ENCODE measurements around the gene CCHCR1.
A peak's percentile ranks its signal among the peaks of the same experiment; 100 is the strongest.
"Not testable (repeated sequence)": the region's sequence is repeated elsewhere in the genome, so short reads cannot be mapped to it uniquely, and the experiment has no call there.

The CCHCR1 gene

DNA sequence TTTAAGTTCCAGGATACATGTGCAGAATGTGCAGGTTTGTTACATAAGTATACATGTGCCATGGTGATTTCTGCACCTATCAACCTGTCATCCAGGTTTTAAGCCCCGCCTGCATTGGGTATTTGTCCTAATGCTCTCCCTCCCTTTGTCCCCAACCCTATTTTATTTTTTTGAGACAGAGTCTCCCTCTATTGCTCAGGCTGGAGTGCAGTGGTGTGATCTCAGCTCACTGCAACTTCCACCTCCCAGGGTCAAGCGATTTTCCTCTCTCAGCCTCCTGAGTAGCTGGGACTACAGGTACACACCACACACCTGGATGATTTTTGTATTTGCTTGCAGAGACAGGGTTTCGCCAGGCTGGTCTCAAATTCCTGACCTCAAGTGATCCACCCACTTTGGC lies 31.6 kb upstream of the CCHCR1 start:
- H3K4ac ChIP-seq (ENCODE audit: low read depth in 1 of 2, low read length in 2 of 2); H3K18ac ChIP-seq (ENCODE audit: low read depth in 1 of 2, low read length in 2 of 2); H3K36me3 ChIP-seq (ENCODE audit: control insufficient read depth in 1 of 2, insufficient read depth in 2 of 2, low read depth in 1 of 2, low read length in 2 of 2); H3K14ac ChIP-seq (ENCODE audit: low read length in 2 of 2); H2BK5ac ChIP-seq (ENCODE audit: low read depth, low read length, poor library complexity, severe bottlenecking); H2AFZ ChIP-seq (ENCODE audit: low read depth, low read length); H2BK120ac ChIP-seq (ENCODE audit: low read depth, low read length); H2BK12ac ChIP-seq (ENCODE audit: low read length in 2 of 2); H3K27me3 ChIP-seq (ENCODE audit: control insufficient read depth in 1 of 2, insufficient read depth in 1 of 2, low read length in 2 of 2); H4K8ac ChIP-seq (ENCODE audit: low read length); H3K23ac ChIP-seq (ENCODE audit: low read length in 2 of 2); H3K27ac ChIP-seq (ENCODE audit: low read length, poor library complexity, severe bottlenecking); H3K79me1 ChIP-seq (replicated peaks; ENCODE audit: low read length, poor library complexity, severe bottlenecking); H2BK15ac ChIP-seq (ENCODE audit: low read depth, poor library complexity, severe bottlenecking); H3K4me2 ChIP-seq (ENCODE audit: low read length, poor library complexity, severe bottlenecking); DNase-seq; H3K4me3 ChIP-seq (ENCODE audit: insufficient read depth in 1 of 2, low read depth in 1 of 2, low read length in 2 of 2); H3K9ac ChIP-seq (ENCODE audit: low read length); H2AK5ac ChIP-seq (ENCODE audit: low read length, severe bottlenecking); H3K4me1 ChIP-seq (ENCODE audit: control insufficient read depth, insufficient read depth, low read depth, low read length); H3K9me3 ChIP-seq (ENCODE audit: control insufficient read depth, low read length); H4K91ac ChIP-seq (ENCODE audit: low read length): not testable (repeated sequence)
- WGBS = 69% methylated on average over 3 of the region's 3 CpGs

DNA sequence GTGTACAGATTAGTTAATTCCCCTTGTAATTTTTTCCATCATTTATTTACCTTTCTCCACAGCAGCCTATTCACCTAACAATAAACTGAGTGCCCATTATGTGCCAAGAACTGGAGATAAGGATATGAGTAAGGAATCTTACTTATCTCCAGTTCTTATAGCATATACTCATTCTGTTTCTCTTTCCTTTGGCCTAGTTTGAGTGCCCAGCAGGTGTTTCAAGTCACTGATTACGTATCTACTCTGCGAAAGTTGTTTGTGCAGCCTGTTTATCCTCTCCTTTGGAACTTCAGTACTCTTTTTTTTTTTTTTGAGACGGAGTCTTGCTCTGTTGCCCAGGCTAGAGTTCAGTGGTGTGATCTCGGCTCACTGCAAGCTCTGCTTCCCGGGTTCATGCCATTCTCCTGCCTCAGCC lies 30.2 kb upstream of the CCHCR1 start:
- no peak overlapping the region for H2AK5ac ChIP-seq (ENCODE audit: low read length, severe bottlenecking)
- H3K9me3 ChIP-seq (ENCODE audit: control insufficient read depth, low read length) = no peaks in the 10 kb centered on the region
- H2BK120ac ChIP-seq (ENCODE audit: low read depth, low read length) = no peak overlapping the region
- no peak overlapping the region for H3K4me3 ChIP-seq (ENCODE audit: insufficient read depth in 1 of 2, low read depth in 1 of 2, low read length in 2 of 2)
- 95% methylated on average over 5 of the region's 5 CpGs for WGBS
- H3K27me3 ChIP-seq (ENCODE audit: control insufficient read depth in 1 of 2, insufficient read depth in 1 of 2, low read length in 2 of 2) = no peaks in the 10 kb centered on the region
- no peak overlapping the region for H3K23ac ChIP-seq (ENCODE audit: low read length in 2 of 2)
- H3K4me1 ChIP-seq (ENCODE audit: control insufficient read depth, insufficient read depth, low read depth, low read length) = peaks cover 5% of the 10 kb centered on the region
- H3K4me2 ChIP-seq (ENCODE audit: low read length, poor library complexity, severe bottlenecking) = no peak overlapping the region
- no peak overlapping the region for H3K14ac ChIP-seq (ENCODE audit: low read length in 2 of 2)
- no peaks in the 10 kb centered on the region for H3K36me3 ChIP-seq (ENCODE audit: control insufficient read depth in 1 of 2, insufficient read depth in 2 of 2, low read depth in 1 of 2, low read length in 2 of 2)
- H2AFZ ChIP-seq (ENCODE audit: low read depth, low read length) = no peak overlapping the region
- no peak overlapping the region for H3K18ac ChIP-seq (ENCODE audit: low read depth in 1 of 2, low read length in 2 of 2)
- H4K91ac ChIP-seq (ENCODE audit: low read length) = no peak overlapping the region
- no peak overlapping the region for H3K9ac ChIP-seq (ENCODE audit: low read length)
- no peak overlapping the region for H4K8ac ChIP-seq (ENCODE audit: low read length)
- H3K4ac ChIP-seq (ENCODE audit: low read depth in 1 of 2, low read length in 2 of 2) = no peak overlapping the region
- H2BK5ac ChIP-seq (ENCODE audit: low read depth, low read length, poor library complexity, severe bottlenecking) = no peak overlapping the region
- DNase-seq = no peak
- H3K79me1 ChIP-seq (replicated peaks; ENCODE audit: low read length, poor library complexity, severe bottlenecking) = peaks cover 1% of the 10 kb centered on the region
- no peak overlapping the region for H2BK12ac ChIP-seq (ENCODE audit: low read length in 2 of 2)
- no peak overlapping the region for H2BK15ac ChIP-seq (ENCODE audit: low read depth, poor library complexity, severe bottlenecking)
- no peak overlapping the region for H3K27ac ChIP-seq (ENCODE audit: low read length, poor library complexity, severe bottlenecking)

DNA sequence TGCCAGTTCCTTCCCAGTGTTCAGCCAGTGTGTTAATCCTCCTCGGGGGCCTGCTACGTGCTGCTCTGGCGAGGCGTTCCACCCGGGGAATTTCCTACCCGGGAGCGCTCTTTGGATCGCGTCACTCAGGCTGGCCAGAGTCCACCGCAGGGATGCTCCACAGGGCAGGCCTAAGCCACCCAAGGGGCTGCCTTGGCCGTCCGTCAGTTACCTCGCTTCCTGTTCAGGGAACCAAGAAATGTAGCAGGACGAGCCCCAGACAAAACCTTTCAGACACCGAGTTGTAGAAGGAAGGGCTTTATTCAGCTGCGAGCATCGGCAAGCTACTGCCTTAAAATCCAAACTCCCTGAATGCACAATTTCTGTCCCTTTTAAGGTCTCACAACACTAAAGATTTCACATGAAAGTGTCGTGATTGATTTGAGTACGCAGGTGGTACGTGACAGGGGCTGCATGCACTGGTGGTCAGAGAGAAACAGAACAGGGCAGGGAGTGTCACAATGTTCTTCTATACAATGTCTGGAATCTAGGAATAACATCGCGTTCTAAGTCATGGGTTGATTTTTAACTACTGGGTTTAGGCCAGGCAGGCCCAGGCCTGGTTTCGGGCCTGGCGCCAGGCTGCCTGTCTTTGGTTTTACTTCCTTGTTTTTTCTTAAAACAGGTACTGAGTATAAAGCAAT lies 28.6 kb upstream of the CCHCR1 start:
- no peak overlapping the region for H4K8ac ChIP-seq (ENCODE audit: low read length)
- peak overlapping the region; percentile 65 for H3K4me2 ChIP-seq (ENCODE audit: low read length, poor library complexity, severe bottlenecking)
- H3K18ac ChIP-seq (ENCODE audit: low read depth in 1 of 2, low read length in 2 of 2) = no peak overlapping the region
- H3K9me3 ChIP-seq (ENCODE audit: control insufficient read depth, low read length) = no peaks in the 10 kb centered on the region
- H2BK15ac ChIP-seq (ENCODE audit: low read depth, poor library complexity, severe bottlenecking) = no peak overlapping the region
- peaks cover 6% of the 10 kb centered on the region for H3K4me1 ChIP-seq (ENCODE audit: control insufficient read depth, insufficient read depth, low read depth, low read length)
- H2BK5ac ChIP-seq (ENCODE audit: low read depth, low read length, poor library complexity, severe bottlenecking) = peak overlapping the region; percentile 90
- H2AK5ac ChIP-seq (ENCODE audit: low read length, severe bottlenecking) = peak overlapping the region; percentile 41
- H3K79me1 ChIP-seq (replicated peaks; ENCODE audit: low read length, poor library complexity, severe bottlenecking) = peaks cover 1% of the 10 kb centered on the region
- peak overlapping the region; percentile 87 for H3K9ac ChIP-seq (ENCODE audit: low read length)
- H3K36me3 ChIP-seq (ENCODE audit: control insufficient read depth in 1 of 2, insufficient read depth in 2 of 2, low read depth in 1 of 2, low read length in 2 of 2) = peaks cover 0 to 2% of the 10 kb centered on the region in 2 experiments
- H3K27ac ChIP-seq (ENCODE audit: low read length, poor library complexity, severe bottlenecking) = peak overlapping the region; percentile 99
- 95% methylated on average over 24 of the region's 24 CpGs for WGBS
- H3K14ac ChIP-seq (ENCODE audit: low read length in 2 of 2) = no peak overlapping the region
- no peak overlapping the region for H3K4ac ChIP-seq (ENCODE audit: low read depth in 1 of 2, low read length in 2 of 2)
- H2BK120ac ChIP-seq (ENCODE audit: low read depth, low read length) = no peak overlapping the region
- no peaks in the 10 kb centered on the region for H3K27me3 ChIP-seq (ENCODE audit: control insufficient read depth in 1 of 2, insufficient read depth in 1 of 2, low read length in 2 of 2)
- H3K23ac ChIP-seq (ENCODE audit: low read length in 2 of 2) = no peak overlapping the region
- H2AFZ ChIP-seq (ENCODE audit: low read depth, low read length) = no peak overlapping the region
- no peak overlapping the region for H2BK12ac ChIP-seq (ENCODE audit: low read length in 2 of 2)
- H4K91ac ChIP-seq (ENCODE audit: low read length) = no peak overlapping the region
- no peak for DNase-seq
- H3K4me3 ChIP-seq (ENCODE audit: insufficient read depth in 1 of 2, low read depth in 1 of 2, low read length in 2 of 2) = peak overlapping the region; percentile 36 to 69

DNA sequence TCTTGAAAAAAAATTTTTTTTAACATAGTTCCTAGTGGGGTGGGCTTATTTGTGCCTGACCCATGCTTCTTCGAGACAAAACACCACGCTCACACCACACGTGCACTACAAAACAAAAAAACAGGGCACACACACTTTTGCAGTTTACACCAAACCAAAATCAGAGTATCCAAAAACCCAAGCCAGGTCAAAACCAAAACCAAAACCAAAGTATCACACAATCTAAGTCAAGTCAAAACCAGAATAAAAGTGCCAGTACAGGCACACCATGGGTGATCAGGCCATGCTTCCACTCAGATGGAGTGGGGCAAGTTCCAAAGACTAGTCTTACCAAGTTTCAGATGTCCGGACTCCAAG lies 28.1 kb upstream of the CCHCR1 start:
- not testable (repeated sequence) for H3K9me3 ChIP-seq (ENCODE audit: control insufficient read depth, low read length); H3K23ac ChIP-seq (ENCODE audit: low read length in 2 of 2); H3K79me1 ChIP-seq (replicated peaks; ENCODE audit: low read length, poor library complexity, severe bottlenecking); H3K14ac ChIP-seq (ENCODE audit: low read length in 2 of 2); H3K4me1 ChIP-seq (ENCODE audit: control insufficient read depth, insufficient read depth, low read depth, low read length); H2BK12ac ChIP-seq (ENCODE audit: low read length in 2 of 2); H3K36me3 ChIP-seq (ENCODE audit: control insufficient read depth in 1 of 2, insufficient read depth in 2 of 2, low read depth in 1 of 2, low read length in 2 of 2); H2BK15ac ChIP-seq (ENCODE audit: low read depth, poor library complexity, severe bottlenecking); H3K18ac ChIP-seq (ENCODE audit: low read depth in 1 of 2, low read length in 2 of 2); H4K91ac ChIP-seq (ENCODE audit: low read length); H2AK5ac ChIP-seq (ENCODE audit: low read length, severe bottlenecking); H4K8ac ChIP-seq (ENCODE audit: low read length); H2BK120ac ChIP-seq (ENCODE audit: low read depth, low read length); H3K27me3 ChIP-seq (ENCODE audit: control insufficient read depth in 1 of 2, insufficient read depth in 1 of 2, low read length in 2 of 2); H2AFZ ChIP-seq (ENCODE audit: low read depth, low read length); DNase-seq; H3K4ac ChIP-seq (ENCODE audit: low read depth in 1 of 2, low read length in 2 of 2)
- Histone ChIP-seq H3K9ac (ENCODE audit: low read length) (peak overlapping the region; percentile 87), H3K4me2 (ENCODE audit: low read length, poor library complexity, severe bottlenecking) (peak overlapping the region; percentile 65), H3K4me3 (ENCODE audit: insufficient read depth in 1 of 2, low read depth in 1 of 2, low read length in 2 of 2) (peak overlapping the region; percentile 36 to 69), H2BK5ac (ENCODE audit: low read depth, low read length, poor library complexity, severe bottlenecking) (peak overlapping the region; percentile 90), H3K27ac (ENCODE audit: low read length, poor library complexity, severe bottlenecking) (peak overlapping the region; percentile 99)
- WGBS = 97% methylated on average over 4 of the region's 4 CpGs

Measured in mesenchymal stem cell (in vitro differentiated cells and primary cell).